Measurements from ENCODE around the gene CROCC2.

The CROCC2 gene

GRCh38 chr2:240892925-240893324 is 13.2 kb upstream of the CROCC2 start:
- ChIA-PET POLR2A (no interaction called here), CTCF (interaction anchor here (0.6 to 1.3 kb wide), 2 partner anchors 20 to 767 kb away, joined by 3 read pairs; no protein-coding TSS in a partner anchor)
- H3K36me3 ChIP-seq (ENCODE audit: control insufficient read depth in 2 of 2, insufficient read depth in 1 of 2, low read length in 2 of 2): no peaks in the 10 kb centered on the region

GRCh38 chr2:240893363-240893844 is 12.7 kb upstream of the CROCC2 start:
- H3K4me1 ChIP-seq (ENCODE audit: control insufficient read depth, insufficient read depth, low read length): no peaks in the 10 kb centered on the region
- CTCF ChIA-PET: interaction anchor here (0.6 to 1.3 kb wide), 3 partner anchors 19 to 974 kb away, joined by 3 read pairs; no protein-coding TSS in a partner anchor
- POLR2A ChIA-PET: no interaction called here
- no peaks in the 10 kb centered on the region for H3K9me3 ChIP-seq (ENCODE audit: control insufficient read depth, insufficient read depth, low read depth, low read length)
- TF ChIP-seq ZFHX2 (tag by site-specific recombination; conservative IDR thresholded peaks at IDR 0.05): peak; percentile 40
- no peak for TF ChIP-seq ZNF558 (tag by site-specific recombination; IDR thresholded peaks at IDR 0.05)
- 0 out of 2 replicates have a peak, but pooled peaks have one; percentile 14 for TF ChIP-seq EGR2 (tag by site-specific recombination; IDR thresholded peaks at IDR 0.05; ENCODE audit: low read depth)
- no peaks in the 10 kb centered on the region for H3K36me3 ChIP-seq (ENCODE audit: control insufficient read depth in 2 of 2, insufficient read depth in 1 of 2, low read length in 2 of 2)
- no peak overlapping the region for H3K4me3 ChIP-seq (ENCODE audit: low read depth, low read length)
- H3K27ac ChIP-seq (ENCODE audit: extremely low read depth, low read depth, low read length): no peak overlapping the region

More at GRCh38 chr2:240892925-240893324, 13.2 kb upstream of the CROCC2 start:
- TF ChIP-seq ZNF37A (tag by site-specific recombination; IDR thresholded peaks at IDR 0.05) (no peak), SP2 (tag by site-specific recombination; IDR thresholded peaks at IDR 0.05) (no peak), EGR2 (tag by site-specific recombination; IDR thresholded peaks at IDR 0.05; ENCODE audit: low read depth) (no peak), ZNF146 (tag by site-specific recombination; IDR thresholded peaks at IDR 0.05) (no peak)
- no peak overlapping the region for H3K4me3 ChIP-seq (ENCODE audit: low read depth, low read length)
- H3K27ac ChIP-seq (ENCODE audit: extremely low read depth, low read depth, low read length): no peak overlapping the region
- H3K9me3 ChIP-seq (ENCODE audit: control insufficient read depth, insufficient read depth, low read depth, low read length): no peaks in the 10 kb centered on the region
- H3K4me1 ChIP-seq (ENCODE audit: control insufficient read depth, insufficient read depth, low read length): no peaks in the 10 kb centered on the region

GRCh38 chr2:240894006-240894405 is 12.1 kb upstream of the CROCC2 start:
- Histone ChIP-seq H3K36me3 (ENCODE audit: control insufficient read depth in 2 of 2, insufficient read depth in 1 of 2, low read length in 2 of 2) (no peaks in the 10 kb centered on the region), H3K9me3 (ENCODE audit: control insufficient read depth, insufficient read depth, low read depth, low read length) (no peaks in the 10 kb centered on the region), H3K4me3 (ENCODE audit: low read depth, low read length) (no peak overlapping the region), H3K4me1 (ENCODE audit: control insufficient read depth, insufficient read depth, low read length) (no peaks in the 10 kb centered on the region), H3K27ac (ENCODE audit: extremely low read depth, low read depth, low read length) (no peak overlapping the region)
- POLR2A ChIA-PET: no interaction called here
- CTCF ChIA-PET: interaction anchor here (0.7 kb wide), 1 partner anchor 973 kb away, joined by 3 read pairs; no protein-coding TSS in a partner anchor
- TF ChIP-seq ZFP3 (tag by site-specific recombination; IDR thresholded peaks at IDR 0.05; ENCODE audit: low read depth) (no peak), ZBTB17 (tag by site-specific recombination; IDR thresholded peaks at IDR 0.05) (no peak), ZNF529 (tag by site-specific recombination; IDR thresholded peaks at IDR 0.05; ENCODE audit: insufficient replicate concordance) (no peak), ZBTB44 (tag by site-specific recombination; IDR thresholded peaks at IDR 0.05) (no peak), ZNF132 (tag by site-specific recombination; IDR thresholded peaks at IDR 0.05; ENCODE audit: borderline replicate concordance) (no peak), GLIS2 (tag by site-specific recombination; IDR thresholded peaks at IDR 0.05) (no peak), ZBTB49 (tag by site-specific recombination; IDR thresholded peaks at IDR 0.05; ENCODE audit: low read depth) (no peak), ZNF488 (tag by site-specific recombination; IDR thresholded peaks at IDR 0.05) (no peak), ZNF24 (tag by site-specific recombination; IDR thresholded peaks at IDR 0.05) (no peak), ZNF214 (tag by site-specific recombination; IDR thresholded peaks at IDR 0.05; ENCODE audit: borderline replicate concordance) (no peak), FEZF1 (tag by site-specific recombination; IDR thresholded peaks at IDR 0.05) (no peak), ZNF48 (tag by site-specific recombination; IDR thresholded peaks at IDR 0.05) (no peak), ZSCAN4 (tag by site-specific recombination; IDR thresholded peaks at IDR 0.05) (no peak), ZNF169 (tag by site-specific recombination; IDR thresholded peaks at IDR 0.05) (no peak), PRDM4 (tag by site-specific recombination; IDR thresholded peaks at IDR 0.05) (no peak), ZNF426 (tag by site-specific recombination; IDR thresholded peaks at IDR 0.05) (no peak)
